Lower leg skin (tissue), 4 donors: ENCODE measurements around the gene MYF5. TPM values are rescaled to one million over a fixed set of nuclear protein-coding genes. Genes with fewer than 3 reads are reported as not detected.

Source experiments
- DNase-seq, 2 donors: peaks; one replicate each; pipeline ENCODE4 v3.0.0-alpha.2; 2019; ENCODE audit warnings: low spot score in 2 of 2
- H3K4me3 ChIP-seq: fragments of 200-600 bp; sonication (generic); 2 replicates; pipeline ENCODE4 v1.5.1; 2017; ENCODE audit warnings: mild to moderate bottlenecking, low read depth; ENCODE audit not compliant: poor library complexity, severe bottlenecking
- POLR2A ChIP-seq, 2 donors: fragments of 450-650 bp; IDR thresholded peaks; one replicate each; pipeline ENCODE4 v1.6.1; 2016 to 2017; ENCODE audit warnings: antibody characterized with exemption in 2 of 2, mild to moderate bottlenecking in 1 of 2, moderate library complexity in 1 of 2
- WGBS, 2 donors: methylation state at CpG; one replicate each; pipeline ENCODE4 v1.1.5; 2018; 5-methylcytosine and 5-hydroxymethylcytosine counted together
- intact Hi-C: fragments of 100-400 bp; cut with DNase I; formaldehyde crosslinking; loops from one replicate; pipeline ENCODE4 v1.15.0; 2023; ENCODE audit warnings: low total_unique reads
- total RNA-seq, 4 donors: library from RNA; depleted of rRNA; stranded (reverse); fragments of >200 nt; gene quantifications; one replicate each; pipeline ENCODE4 v1.1.0, GENCODE V29; 2016
- TF ChIP-seq, protein P1 (sequence below), 3 donors: fragments of 450-650 bp; IDR thresholded peaks; one replicate each; pipeline ENCODE4 v1.5.1; 2016; ENCODE audit warnings: antibody characterized with exemption in 3 of 3, mild to moderate bottlenecking in 3 of 3, moderate library complexity in 2 of 3

The MYF5 gene
- total RNA-seq, 4 donors from 2014 or later = not detected

DNA sequence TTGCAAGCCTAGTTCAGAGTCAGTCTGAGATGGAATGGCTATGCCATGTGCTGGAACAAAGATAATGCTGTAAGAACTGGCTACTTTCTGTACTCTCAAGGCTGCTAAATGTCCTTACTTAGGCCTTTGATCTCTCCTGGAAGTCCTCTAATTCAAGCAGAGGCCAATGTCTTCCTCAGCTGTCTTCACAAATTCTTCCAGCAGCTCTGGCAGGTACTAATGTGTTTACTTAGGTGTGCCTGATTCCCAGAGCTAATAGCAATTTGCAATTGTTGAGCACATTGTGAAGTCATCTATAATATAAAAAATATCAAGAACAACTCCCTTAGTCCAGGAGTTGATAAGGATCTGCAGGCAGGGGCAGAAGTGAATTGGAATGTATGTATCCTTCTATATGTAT lies 3.8 kb upstream of the MYF5 start:
- intact Hi-C loops = no loop called here
- no peak for DNase-seq

DNA sequence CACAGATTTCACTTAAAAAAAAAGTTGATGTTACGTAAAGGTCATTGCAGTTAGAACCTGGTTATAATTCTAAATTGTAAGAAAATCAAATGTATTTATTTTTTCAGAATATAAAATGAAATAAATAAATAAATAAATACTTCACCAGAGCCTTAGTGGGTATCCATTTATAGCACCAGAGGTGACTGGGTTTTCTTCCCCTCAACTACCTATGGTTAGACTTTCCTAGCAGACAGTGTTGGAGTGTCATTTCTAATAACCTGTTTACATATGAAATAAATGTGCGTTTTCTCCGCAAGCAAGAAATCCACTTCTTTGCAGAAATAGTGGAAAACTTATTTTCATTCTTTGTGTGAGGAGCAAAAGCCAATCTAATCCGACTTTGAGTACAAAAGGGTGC lies 3.3 kb upstream of the MYF5 start:
- TF ChIP-seq, protein P1, sequence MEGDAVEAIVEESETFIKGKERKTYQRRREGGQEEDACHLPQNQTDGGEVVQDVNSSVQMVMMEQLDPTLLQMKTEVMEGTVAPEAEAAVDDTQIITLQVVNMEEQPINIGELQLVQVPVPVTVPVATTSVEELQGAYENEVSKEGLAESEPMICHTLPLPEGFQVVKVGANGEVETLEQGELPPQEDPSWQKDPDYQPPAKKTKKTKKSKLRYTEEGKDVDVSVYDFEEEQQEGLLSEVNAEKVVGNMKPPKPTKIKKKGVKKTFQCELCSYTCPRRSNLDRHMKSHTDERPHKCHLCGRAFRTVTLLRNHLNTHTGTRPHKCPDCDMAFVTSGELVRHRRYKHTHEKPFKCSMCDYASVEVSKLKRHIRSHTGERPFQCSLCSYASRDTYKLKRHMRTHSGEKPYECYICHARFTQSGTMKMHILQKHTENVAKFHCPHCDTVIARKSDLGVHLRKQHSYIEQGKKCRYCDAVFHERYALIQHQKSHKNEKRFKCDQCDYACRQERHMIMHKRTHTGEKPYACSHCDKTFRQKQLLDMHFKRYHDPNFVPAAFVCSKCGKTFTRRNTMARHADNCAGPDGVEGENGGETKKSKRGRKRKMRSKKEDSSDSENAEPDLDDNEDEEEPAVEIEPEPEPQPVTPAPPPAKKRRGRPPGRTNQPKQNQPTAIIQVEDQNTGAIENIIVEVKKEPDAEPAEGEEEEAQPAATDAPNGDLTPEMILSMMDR (IDR thresholded peaks at IDR 0.05) = no peak
- no peak for TF ChIP-seq POLR2A (IDR thresholded peaks at IDR 0.05)
- intact Hi-C loops = no loop called here
- no peak overlapping the region for H3K4me3 ChIP-seq
- WGBS, 2 donors = 86 to 87% methylated on average over 4 of the region's 4 CpGs
- DNase-seq = no peak

More for the DNA sequence above, 3.8 kb upstream of the MYF5 start:
- no peak overlapping the region for H3K4me3 ChIP-seq
- TF ChIP-seq, protein P1 (IDR thresholded peaks at IDR 0.05) = no peak
- TF ChIP-seq POLR2A (IDR thresholded peaks at IDR 0.05) = no peak

DNA sequence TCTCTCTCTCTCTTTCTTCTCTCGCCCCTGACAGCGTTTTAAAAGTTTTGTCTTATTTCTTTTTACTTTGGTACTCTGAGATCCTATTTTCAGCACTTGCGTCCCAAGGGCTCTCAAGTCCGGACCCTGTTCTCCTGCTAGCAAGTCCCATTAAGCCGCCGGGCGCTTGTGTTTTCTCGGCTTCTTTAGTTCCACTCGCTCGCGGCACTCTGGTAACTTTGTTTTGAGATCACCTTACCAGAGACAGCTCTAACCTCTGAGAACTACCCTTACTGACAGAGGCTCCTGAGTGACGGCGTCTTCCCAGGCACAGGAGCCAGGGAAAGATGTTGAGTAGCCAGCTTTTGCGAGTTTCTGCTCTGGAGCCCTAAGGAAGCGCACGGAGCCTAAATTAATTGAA lies 2.7 kb upstream of the MYF5 start:
- no peak for DNase-seq
- 18 to 33% methylated on average over 16 of the region's 16 CpGs for WGBS, 2 donors
- intact Hi-C loops = no loop called here
- TF ChIP-seq POLR2A (IDR thresholded peaks at IDR 0.05) = no peak
- TF ChIP-seq, protein P1 (IDR thresholded peaks at IDR 0.05) = no peak
- no peak overlapping the region for H3K4me3 ChIP-seq

DNA sequence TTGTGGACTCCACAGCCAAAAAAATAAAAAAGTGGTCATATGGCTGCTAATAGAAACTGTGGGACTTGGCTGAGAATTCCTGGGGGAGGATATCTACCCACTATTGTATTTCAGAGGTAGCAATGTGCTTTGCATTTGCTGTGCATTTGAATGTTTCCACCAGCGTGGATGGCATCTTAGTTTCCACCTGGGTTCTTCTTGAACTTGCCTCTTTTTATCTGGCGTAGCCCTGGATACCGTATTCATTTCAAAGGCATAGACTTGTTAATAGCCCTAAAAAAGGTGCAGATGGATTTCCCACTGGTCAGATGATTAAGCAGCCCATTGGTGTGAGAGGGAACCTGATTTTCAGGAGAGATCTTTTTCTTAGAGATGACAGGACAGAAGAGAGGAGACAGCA lies 1.9 kb upstream of the MYF5 start:
- H3K4me3 ChIP-seq = no peak overlapping the region
- no peak for DNase-seq
- WGBS, 2 donors = 70 to 85% methylated on average over 3 of the region's 3 CpGs
- TF ChIP-seq POLR2A (IDR thresholded peaks at IDR 0.05) = no peak
- TF ChIP-seq, protein P1 (IDR thresholded peaks at IDR 0.05) = no peak
- intact Hi-C loops = no loop called here

DNA sequence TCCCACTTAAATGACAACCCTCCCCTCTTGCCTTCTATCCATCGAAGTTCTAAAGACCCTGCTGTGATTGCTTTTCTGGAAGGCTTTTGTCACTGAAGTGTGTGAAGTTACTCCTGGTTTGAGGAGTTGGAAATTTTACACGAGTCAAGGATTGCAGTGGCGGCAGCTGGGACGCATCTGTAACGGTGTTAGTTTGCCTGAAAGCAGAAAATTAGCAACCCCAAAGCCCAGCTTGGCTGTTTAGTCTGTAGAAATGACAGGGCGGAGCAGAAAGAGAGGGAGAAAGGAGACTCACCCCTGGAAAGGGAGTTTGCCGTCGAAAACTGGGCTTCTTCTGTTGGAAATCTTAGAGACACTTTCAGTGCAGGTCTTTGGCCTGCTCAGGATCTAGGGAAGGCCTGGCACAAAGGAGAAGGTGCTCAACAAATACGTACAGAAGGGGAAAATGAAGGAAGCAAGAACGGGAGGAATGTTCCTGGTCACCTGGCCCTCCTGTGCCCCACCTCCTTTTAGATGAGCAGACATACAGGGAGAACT lies 931 bp upstream of the MYF5 start:
- no peak for TF ChIP-seq POLR2A (IDR thresholded peaks at IDR 0.05)
- TF ChIP-seq, protein P1 (IDR thresholded peaks at IDR 0.05) = no peak
- H3K4me3 ChIP-seq = no peak overlapping the region
- 69 to 75% methylated on average over 10 of the region's 10 CpGs for whole genome bisulfite sequencing, 2 donors
- DNase-seq = no peak
- intact Hi-C loops = no loop called here

DNA sequence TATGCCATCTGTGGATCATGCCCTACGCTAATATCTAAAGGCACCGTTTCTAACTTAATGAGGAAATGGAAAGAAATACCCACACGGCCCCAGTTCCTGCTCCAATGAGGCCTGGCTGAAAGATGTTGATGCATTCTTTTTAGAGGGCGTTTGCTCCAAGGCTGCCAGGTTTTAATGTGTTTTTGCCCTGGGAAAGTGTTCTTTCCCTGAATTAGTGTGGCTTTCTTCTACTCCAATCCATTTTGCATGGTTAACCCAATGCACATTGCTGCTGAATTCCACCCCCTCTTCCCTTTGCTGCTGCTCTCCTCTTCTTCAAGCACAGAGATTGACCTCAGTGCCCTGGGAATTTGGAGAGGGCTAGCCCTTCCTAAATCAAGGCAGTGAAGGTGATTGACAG lies 1.1 kb downstream of the MYF5 start:
- no peak overlapping the region for H3K4me3 ChIP-seq
- intact Hi-C loops = no loop called here
- 44 to 45% methylated on average over 4 of the region's 4 CpGs for WGBS, 2 donors
- no peak for DNase-seq
- TF ChIP-seq, protein P1 (IDR thresholded peaks at IDR 0.05) = no peak
